Inflammatory macrophage (primary cell): ENCODE results near the gene SLC7A6OS.

Experiments
- DNase-seq, 2 donors: peaks; one replicate each; pipeline ENCODE4 v3.0.0-alpha.2; 2020 to 2022
- total RNA-seq, 18 experiments: gene quantifications; one replicate each; lab custom pipeline; 2026; ENCODE audit warnings: mixed read lengths in 6 of 18, inconsistent platforms in 2 of 18; lab: John Stamatoyannopoulos, UW

The SLC7A6OS gene
- total RNA-seq = 11.5 to 36.0 (median 26.1) reads per million in 18 experiments

DNA sequence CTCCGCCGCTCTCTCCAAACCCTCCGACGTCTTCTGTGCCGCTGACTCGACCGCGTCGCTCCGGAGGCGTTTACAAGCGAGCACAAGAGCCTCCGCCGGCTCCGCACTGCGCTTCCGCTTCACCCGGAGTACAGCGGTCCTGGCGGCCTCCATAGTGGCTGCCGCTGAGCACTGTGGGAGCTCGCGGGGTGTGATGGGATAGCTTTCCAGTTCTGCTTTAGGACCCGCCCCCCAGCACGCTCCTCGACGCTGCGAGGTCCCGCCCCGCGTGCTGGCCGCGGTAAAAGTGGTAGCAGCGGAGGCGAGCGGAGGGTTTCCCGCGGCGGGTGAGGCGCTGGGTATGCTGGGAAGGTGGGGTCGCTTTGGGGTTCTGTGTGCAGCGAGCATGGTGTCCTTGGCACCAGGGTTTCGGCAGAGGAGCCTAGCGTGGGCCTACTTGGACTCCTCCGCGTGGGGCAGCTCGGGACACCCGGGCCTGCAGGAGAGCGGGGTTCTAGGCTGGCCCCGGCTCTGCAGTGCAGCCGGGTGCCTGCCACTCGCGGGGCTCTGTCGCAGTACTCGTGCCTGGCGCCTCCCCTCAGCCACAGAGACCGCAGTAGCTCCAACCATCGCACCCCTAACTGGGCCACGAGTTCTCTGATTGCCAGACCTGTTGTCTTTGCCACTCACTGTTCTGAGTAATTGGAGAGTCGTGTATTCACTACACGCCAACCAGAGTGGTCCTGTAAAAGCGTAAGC, at the start of gene SLC7A6OS, which contains the start of gene PRMT7:
TSS of gene SLC7A6OS (minus strand) at position 173 of the 738 bp plus-strand sequence. CDS start at position 153, 20 bp downstream.
TSS of gene PRMT7 (plus strand) at position 246 of the 738 bp plus-strand sequence. CDS start 4,961 bp downstream, outside the sequence.
- DNase-seq = peak; percentile 92 to 95

DNA sequence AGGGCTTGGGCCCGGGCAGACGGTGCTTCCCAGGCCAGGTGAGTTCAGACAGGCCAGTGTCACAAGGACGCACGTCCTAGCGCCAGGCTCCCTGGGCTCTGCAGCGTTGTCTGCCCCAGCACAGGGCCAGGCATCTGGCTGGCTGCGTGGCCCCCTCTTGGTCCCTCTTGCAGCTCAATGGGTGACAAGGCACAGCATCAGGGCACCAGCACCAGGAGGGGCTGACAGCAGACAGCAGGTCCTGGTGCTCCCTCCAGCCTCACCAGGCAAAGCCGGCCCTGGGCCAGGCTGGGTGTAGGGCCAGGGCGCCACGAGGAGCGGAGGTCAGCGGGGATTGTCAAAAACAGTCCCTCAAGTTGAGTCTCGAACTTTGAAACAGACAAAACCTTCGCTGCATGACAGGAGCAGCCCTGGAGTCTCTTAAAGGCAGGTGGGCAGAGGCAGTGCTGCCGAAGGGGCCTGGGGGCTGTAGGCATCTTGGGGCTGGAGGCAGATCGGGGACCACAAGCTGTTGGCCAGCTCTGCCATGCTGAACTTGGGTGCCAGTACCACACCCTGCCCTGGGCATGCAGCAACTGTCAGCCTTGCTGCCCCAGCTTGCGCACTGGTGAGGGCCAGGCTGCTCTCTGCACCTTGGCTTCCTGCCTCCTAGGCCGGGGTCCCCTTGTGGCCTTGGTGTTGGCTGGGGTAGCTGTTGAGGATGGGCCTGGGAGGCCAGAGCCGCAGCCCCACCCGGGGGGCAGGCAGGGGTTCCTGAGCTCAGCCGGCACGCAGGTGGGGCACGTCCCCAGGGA, 48.8 kb upstream of the SLC7A6OS start:
- DNase-seq = no peak

DNA sequence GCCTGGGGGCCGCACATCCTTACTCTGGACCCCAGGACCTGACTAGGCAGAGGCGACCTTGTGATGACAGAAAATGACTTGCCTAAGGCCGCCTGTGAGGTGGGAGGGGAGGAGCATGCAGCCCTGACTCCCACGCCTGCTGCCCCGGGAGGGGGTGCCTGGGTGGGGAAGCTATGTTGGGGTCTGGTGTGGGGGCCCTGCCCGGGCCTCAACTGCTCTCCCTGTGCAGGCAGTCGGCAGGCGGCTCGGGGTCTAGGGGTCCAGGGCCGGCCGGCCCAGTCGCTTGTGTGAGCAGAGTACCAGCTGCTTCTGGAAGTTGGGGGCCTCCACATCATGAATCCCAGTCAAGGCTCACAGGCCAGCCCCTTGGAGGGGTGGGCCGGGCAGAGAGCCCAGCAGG, 48.2 kb upstream of the SLC7A6OS start:
- no peak for DNase-seq

DNA sequence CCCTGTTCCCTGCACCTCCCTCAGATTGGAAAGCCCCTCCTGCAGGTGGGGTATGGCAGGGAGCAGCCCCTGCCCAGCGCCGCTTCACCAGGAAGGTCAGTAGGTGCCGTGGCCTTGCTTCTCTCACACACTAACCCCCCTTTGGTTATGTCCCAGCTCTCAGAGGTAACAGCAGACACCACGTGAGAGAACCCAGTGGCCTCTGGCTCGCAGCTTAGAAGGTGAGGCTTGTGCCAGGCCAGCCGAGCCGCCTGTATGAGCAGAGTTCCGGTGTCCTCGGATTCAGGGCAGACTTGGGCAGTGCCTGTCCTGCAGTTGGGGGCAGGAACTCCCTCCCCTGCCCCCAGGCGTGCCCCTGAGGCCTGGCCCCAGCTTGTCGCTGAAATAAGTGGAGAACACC, 47.2 kb upstream of the SLC7A6OS start:
- no peak for DNase-seq

DNA sequence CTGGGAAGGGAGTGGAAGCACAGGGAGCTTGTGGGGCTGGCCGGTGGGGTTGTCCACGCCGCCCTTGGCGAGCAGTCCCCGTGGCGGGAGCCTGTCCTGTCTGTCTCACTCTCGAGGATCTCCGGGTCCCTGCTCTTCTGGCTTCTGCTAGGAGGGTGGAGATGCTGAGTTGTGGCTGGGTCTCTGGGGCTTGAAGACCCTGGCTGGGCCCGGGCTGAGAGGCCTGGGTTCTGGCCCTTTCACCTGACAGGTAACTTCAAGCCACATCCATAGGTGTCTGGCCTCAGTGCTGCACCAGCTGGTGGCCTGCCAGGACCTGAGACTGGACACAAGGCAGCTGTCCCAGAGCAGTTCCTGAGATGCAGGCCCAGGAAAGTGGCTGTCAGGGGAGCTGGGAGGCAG, 46.8 kb upstream of the SLC7A6OS start:
- DNase-seq = no peak

DNA sequence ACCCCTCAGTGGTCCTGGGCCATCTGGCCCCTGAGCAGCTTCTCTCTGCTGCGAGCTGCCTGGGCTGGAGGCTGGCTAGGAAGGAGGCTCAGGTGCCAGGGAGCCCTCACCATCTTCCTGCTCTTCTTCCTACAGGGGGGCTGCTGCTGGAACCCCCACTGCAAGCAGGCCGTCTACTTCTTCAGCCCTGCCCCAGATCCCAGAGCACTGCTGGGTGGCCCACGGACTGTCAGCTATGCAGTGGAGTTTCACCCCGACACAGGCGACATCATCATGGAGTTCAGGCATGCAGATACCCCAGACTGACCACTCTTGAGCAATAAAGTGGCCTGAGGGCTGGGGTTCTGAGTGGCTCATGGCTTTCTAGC, 46.2 kb upstream of the SLC7A6OS start:
- no peak for DNase-seq

DNA sequence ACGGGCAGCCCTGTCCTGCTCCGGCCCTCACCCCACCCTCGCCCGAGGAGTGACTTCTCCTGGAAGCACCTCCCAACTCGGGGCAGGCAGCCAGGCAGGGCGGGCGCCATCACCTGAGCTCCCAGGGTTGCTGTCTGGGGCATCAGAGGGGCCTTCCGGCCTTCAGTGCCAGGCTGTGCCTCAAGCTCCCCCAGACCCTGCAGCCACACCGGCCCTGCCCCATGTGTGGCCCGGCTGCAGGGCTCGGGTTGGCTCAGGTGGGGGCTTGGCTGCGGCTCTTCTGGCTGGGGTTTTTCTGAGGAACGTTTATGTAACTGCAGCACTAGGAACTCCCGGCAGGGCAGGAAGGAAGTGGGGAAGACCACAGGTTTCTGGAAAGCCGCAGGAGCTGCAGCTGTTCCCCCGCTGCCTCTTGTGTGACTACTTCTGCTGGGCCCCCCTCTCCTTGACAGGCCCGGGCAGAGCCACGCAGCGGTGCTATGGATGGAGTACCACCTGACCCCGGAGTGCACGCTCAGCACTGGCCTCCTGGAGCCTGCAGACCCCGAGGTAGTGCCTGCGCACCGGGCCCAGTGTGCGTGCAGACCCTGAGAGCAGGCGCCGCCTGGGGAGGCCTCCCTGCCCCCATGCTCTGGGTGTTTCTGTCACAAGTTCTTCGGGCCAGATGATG, 45.6 kb upstream of the SLC7A6OS start:
- peak; percentile 14 to 16 for DNase-seq

DNA sequence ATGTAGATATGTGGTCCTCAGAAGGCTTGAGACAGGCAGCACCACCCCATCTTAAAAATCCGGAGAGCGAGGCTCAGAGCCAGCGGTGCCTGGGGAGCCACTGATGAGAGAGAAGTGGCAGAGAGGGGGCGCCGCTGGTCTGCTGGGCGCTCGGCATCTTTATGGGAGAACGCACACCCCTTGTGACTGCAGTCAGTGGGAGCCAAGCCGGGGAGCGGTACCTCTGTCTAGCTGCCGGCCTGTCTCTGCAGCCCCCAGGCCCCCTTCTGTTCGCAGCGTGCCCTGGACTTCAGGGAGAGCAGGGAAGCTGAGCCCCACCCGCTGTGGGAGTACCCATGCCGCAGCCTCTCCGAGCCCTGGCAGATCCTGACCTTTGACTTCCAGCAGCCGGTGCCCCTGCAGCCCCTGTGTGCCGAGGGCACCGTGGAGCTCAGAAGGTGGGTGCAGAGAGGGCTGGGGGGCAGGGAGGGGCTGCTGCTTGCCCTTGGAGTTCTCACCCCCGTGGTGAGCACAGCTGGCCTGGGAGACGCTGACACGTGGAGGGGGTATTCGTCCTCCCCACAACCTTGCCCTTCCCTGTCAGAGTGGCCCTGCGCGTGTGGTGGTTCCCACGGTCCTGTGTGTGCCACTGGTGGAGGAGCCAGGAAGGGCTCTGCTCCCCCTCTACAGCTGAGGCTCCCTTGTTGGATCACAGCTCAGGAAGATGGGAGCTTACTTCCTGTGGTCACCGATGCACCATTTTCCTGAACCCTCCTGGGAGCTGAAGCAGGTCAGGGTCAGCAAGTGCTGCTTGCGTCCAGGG, 44.9 kb upstream of the SLC7A6OS start:
- DNase-seq = no peak

DNA sequence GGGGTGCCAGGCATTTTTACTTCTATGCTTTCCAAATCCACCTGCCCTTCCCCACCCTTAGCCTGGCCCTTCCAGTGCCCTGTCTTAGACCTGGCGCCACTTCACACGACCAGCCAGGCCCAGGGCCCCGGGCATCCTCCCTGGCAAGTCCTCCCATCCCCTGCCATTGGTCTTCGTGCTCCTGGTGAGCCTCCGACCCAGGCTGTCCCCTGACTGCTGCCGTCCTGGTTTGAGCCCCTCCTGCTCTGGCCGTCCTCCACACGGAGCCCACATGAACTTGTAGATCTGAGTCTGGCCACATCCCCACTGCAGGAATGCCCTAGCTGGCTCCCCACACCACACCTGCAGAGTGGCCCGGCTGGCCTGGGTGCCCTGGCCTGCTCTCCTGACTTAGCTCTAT, 44.1 kb upstream of the SLC7A6OS start:
- DNase-seq = no peak

DNA sequence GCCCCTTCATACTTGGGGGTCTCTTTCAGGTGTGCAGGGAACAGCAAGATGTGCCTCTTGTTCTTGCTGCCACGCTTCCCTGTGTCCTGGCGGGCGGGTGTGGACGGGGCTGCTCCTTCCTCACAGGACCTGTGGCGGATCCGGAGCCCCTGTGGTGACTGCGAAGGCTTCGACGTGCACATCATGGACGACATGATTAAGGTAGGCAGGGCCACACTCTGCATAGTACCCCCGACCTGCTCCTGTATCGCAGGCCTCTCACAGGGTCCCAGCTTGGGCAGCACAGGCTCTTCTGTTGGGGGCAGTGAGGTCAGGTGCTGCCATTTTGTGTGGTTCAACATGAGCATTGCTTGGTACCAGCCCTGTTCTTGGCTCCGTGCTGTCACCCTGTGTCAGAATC, 42.6 kb upstream of the SLC7A6OS start:
- no peak for DNase-seq

DNA sequence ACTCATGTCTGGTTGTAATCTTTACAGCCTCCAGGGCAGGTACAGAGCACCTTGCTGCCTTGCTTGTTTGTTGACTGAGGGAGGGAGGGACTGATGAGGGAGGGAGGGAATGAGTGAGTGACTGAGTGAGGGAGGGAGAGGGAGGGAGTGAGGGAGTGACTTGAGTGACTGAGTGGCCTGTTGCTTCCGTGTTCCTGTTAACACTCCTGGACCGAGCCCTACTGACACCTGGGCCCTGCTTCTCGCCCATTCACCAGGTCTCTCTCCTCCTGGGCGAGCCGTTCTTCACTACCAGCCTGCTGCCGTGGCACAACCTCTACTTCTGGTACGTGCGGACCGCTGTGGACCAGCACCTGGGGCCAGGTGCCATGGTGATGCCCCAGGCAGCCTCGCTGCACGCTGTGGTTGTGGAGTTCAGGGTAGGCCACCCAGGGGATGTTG, 41.3 kb upstream of the SLC7A6OS start:
- no peak for DNase-seq

DNA sequence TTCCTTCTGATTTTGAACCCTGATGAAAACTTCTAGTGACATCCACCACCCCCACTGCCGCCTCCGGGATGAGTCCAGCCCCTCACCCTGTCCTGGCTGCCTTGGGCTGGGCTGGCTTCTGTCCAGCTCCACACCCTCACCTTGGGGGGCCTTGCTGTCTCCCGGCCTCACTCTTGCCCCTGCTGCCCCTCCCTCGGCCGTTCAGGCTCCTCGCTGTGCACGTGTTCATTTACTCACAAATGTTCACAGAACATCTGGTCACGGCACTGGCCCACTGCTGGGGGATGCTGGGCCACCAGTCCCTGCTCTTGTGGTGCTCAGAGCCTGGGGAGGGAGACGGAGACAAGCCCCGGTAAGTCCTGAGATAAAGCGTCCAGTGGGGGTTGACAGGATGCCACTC, 40.7 kb upstream of the SLC7A6OS start:
- no peak for DNase-seq

DNA sequence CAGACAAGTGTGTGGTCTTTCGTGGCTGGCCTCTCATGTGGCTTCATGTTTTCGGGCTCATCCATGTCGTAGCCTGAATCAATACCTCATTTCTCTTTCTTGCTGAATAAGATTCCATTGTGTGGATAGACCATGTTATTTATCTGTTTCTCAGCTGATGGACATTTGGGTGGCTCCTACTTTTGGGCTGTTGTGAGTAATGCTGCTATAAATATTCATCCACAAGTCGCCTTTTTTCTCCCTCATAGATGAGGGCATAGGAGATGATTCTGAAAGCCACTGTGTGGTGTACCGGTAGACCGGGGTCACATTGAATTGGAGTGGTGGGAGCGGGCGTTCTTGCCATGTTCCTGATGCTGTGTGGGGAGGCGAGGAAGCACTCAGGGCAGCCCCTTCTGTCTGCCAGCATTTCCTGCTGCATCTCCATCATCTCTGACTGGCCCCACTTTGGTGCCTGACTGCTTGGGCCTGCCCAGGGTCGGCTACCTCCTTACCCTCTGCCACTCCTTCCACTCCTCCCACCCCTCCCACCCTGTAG, 40.1 kb upstream of the SLC7A6OS start:
- DNase-seq = no peak

DNA sequence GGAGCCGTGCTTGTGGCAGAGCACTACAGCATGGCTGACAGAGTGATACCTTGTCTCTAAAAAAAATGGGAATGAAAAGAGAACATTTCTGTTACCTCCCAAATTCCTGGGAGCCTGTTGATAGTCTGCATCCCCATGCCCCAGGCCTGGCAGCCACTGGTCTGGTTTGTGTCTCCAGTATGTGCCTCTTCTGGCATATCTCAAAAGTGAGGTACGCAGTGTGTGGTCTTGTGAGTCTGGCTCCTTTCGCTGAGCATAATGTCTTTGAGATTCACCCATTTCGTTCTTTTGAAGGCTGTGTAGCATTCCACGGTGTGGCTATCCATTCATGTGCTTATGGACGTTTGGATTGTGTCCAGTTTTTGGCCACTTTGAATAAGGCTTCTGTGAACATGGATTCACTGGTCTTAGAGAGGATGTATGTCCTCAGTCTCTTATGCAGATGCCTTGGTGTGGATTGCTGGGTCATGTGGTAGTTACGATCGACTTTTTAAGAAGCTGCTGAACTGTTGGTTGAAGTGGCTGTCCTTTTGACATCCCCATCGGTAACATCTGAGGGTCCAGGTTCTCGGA, 39.2 kb upstream of the SLC7A6OS start:
- no peak for DNase-seq

DNA sequence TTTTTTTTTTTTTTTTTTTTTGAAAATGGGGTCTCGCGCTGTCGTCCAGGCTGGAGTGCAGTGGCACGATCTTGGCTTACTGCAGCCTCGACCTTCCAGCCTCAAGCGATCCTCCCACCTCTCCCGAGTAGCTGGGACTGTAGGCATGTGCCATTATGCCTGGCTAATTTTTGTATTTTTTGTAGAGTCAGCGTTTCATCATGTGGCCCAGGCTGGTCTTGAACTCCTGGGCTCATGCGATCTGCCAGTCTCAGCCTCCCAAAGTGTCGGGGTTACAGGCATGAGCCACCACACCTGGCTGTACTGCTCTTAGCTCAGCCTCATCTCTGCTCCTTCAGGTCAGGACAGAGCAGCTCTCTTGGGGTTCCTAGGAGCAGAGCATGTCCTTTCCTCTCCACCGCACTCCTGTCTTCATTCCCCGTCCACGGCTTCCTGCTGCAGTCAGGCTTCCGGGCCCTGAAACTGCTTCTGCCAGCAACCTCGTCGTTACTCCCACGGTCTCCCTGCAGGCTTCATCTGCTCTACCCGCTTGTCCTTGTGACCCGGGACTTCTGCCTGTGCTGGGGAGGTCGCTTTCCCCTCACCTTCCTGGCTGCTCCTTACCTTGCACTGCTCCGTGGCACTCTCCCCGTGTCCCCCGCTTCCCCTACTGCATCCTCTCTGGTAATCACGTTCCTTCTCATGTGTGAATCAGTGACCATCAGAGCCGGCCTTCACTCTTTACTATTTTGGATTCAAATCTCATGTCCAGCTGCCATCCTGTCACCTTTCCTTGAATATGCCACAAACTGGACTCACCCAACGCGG, 38.1 kb upstream of the SLC7A6OS start:
- DNase-seq = no peak

DNA sequence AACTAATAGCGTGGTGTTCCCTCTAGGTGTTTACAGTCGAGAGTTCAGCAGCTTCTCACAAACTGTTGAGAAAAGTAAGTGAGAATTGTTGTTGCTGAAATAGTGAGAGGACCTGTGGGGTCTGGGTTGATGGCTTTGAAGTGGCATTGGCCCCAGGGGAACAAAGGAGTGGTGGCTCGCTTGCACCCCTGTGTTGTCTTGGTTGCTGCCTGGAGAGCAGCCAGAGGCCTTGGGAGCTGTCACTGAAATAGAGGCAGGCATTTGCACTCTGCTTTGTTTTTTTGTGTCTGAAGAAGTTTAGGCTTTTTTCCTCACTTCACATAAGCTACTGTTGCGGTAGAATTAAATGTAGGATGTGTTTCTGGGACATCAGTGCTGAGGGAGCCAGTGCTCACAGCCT, 36.9 kb upstream of the SLC7A6OS start:
- DNase-seq = no peak

DNA sequence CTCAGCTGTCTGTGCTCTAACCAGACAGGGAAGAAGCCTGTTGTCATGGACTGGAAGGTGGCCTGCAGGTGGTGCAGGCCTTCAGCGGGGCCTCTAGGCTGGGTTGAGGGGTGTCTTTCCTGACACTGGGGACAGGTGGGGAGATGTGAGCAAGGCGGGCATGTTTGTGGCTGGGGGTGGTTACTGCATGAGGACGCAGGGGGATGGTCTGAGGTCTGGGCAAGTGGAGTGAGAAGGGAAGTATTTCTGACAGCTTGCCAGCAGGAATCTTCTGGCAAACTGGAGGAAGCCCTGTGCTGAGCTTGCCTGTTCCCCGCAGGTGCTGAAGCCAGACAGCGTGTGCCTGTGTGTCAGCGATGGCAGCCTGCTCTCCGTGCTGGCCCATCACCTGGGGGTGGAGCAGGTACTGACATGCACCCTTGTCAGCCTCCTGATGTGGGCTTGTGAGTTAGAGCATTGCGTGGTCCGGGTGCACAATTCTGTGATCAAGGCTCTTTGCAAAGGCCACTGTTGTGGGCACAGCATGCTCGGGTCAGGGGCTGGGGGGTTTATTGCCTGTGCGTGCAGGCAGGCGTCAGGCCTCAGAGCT, 36.2 kb upstream of the SLC7A6OS start:
- no peak for DNase-seq

DNA sequence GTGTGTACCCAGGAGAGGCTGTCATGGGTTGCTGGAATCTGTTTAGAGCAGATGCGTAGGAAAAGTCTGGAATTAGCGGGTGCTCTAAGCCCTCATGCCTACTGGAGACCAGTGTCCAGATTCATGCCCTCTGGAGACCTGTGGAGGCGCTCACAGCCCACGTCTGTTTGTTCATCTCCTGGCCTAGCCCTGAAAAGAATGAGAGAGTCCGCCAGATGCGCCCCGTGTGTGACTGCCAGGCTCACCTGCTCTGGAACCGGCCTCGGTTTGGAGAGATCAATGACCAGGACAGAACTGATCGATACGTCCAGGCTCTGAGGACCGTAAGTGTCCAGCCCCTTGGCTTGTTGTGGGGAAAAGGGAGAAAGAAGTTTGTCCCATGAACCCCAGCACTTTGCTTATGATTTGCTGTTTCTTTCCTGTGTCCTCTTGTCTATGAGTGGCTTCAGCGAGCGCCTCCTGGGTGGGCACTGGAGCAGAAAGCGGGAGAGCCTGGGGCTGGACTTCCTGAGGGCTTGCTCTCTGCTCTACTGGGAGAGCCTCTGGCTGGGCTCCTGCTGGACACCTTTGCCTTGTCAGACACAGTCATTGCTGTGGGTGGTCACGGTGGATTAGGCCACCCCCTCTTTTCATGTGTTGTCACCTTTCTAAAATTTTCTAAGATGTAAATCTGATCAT, 35.4 kb upstream of the SLC7A6OS start:
- no peak for DNase-seq

DNA sequence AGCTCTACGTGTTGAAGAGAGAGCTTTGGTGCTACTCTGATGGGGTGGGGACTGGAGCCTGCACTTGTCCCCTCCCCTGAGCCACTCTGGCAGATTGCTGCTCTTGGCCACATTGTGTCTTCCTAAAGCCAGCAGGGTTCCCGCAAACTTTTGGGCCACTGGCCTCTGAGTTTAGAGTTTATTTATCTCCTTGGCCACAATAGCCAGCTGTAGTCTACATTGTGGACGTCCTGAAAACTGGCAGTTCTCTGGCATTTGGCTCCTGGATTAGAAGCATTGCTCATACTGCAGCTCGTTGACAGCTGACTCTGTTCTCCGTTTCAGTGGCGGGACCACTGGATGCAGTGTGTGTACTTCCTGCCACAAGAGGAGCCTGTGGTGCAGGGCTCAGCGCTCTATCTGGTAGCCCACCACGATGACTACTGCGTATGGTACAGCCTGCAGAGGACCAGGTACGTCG, 34.6 kb upstream of the SLC7A6OS start:
- no peak for DNase-seq

DNA sequence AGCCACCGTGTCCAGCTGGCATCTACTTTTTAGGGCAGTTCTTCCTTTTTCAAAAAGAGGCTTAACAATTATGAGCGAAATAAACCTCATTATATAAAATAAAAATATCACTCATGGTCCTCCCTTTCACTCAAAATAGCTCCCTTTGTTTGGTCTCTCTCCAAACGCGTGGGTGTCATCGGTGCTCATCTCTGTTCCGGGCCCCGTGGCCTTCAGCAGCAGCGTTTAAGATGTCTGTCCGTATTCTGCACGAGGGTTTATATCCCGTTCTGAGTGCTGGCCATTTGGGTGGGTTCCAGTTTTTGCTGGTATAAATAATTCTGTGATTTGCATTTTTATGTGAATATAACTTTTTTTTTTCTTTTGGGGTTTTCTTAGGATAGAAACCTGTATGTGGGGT, 33.5 kb upstream of the SLC7A6OS start:
- no peak for DNase-seq
